ENCODE measurements around the gene PIK3R1.

Gene PIK3R1

GRCh38 chr5:68224509-68225187 is 9.1 kb downstream of the PIK3R1 start:
- Histone ChIP-seq H3K27me3 (ENCODE audit: insufficient read depth, low read length, poor library complexity) (no peaks in the 10 kb centered on the region), H3K56ac (ENCODE audit: low read length) (no peak overlapping the region), H3K4ac (ENCODE audit: low read depth, low read length) (no peak overlapping the region), H3K9ac (ENCODE audit: low read length) (no peak overlapping the region), H3K27ac (ENCODE audit: low read depth, low read length) (no peak overlapping the region), H4K8ac (ENCODE audit: low read depth, low read length) (no peak overlapping the region), H3K4me2 (ENCODE audit: low read length) (no peak overlapping the region), H4K5ac (ENCODE audit: low read length) (no peak overlapping the region), H3K4me3 (ENCODE audit: low read length) (no peak overlapping the region), H2AK5ac (ENCODE audit: low read length) (no peak overlapping the region), H2BK5ac (ENCODE audit: low read length) (no peak overlapping the region), H2BK15ac (replicated peaks; ENCODE audit: low read depth) (no peak overlapping the region), H3K23ac (ENCODE audit: low read length) (no peak overlapping the region), H3K79me1 (ENCODE audit: low read length) (peaks cover 30% of the 10 kb centered on the region), H3K4me1 (ENCODE audit: control insufficient read depth, low read depth, low read length) (peaks cover 3% of the 10 kb centered on the region), H3K18ac (ENCODE audit: low read length) (no peak overlapping the region), H3K79me2 (ENCODE audit: control insufficient read depth, insufficient read depth, low read length) (peaks cover 21% of the 10 kb centered on the region), H2BK120ac (ENCODE audit: low read depth, low read length) (no peak overlapping the region), H3K36me3 (ENCODE audit: control insufficient read depth, insufficient read depth, low read length) (no peaks in the 10 kb centered on the region)
- no CpG with 5 or more reads among the region's 4 CpGs for WGBS (ENCODE audit: extremely low coverage, insufficient coverage, low lambda C conversion rate)
- DNase-seq: no peak

- Histone ChIP-seq H3K9ac (ENCODE audit: low read length) (no peak overlapping the region), H3K4me1 (ENCODE audit: control insufficient read depth, low read depth, low read length) (peaks cover 3% of the 10 kb centered on the region), H3K23ac (ENCODE audit: low read length) (no peak overlapping the region), H3K79me1 (ENCODE audit: low read length) (peaks cover 34% of the 10 kb centered on the region), H3K18ac (ENCODE audit: low read length) (no peak overlapping the region), H3K27me3 (ENCODE audit: insufficient read depth, low read length, poor library complexity) (no peaks in the 10 kb centered on the region), H2AK5ac (ENCODE audit: low read length) (no peak overlapping the region), H3K79me2 (ENCODE audit: control insufficient read depth, insufficient read depth, low read length) (peaks cover 19% of the 10 kb centered on the region), H2BK120ac (ENCODE audit: low read depth, low read length) (no peak overlapping the region), H3K27ac (ENCODE audit: low read depth, low read length) (no peak overlapping the region), H2BK15ac (replicated peaks; ENCODE audit: low read depth) (no peak overlapping the region), H3K4me2 (ENCODE audit: low read length) (no peak overlapping the region), H3K4me3 (ENCODE audit: low read length) (no peak overlapping the region), H3K4ac (ENCODE audit: low read depth, low read length) (no peak overlapping the region), H4K5ac (ENCODE audit: low read length) (no peak overlapping the region), H3K56ac (ENCODE audit: low read length) (no peak overlapping the region), H4K8ac (ENCODE audit: low read depth, low read length) (no peak overlapping the region), H3K36me3 (ENCODE audit: control insufficient read depth, insufficient read depth, low read length) (no peaks in the 10 kb centered on the region), H2BK5ac (ENCODE audit: low read length) (no peak overlapping the region)
- no CpG with 5 or more reads among the region's 12 CpGs for WGBS (ENCODE audit: extremely low coverage, insufficient coverage, low lambda C conversion rate)
- DNase-seq: no peak
Observed at GRCh38 chr5:68225188-68225910, 9.8 kb downstream of the PIK3R1 start.

GRCh38 chr5:68225911-68226545 is 10.5 kb downstream of the PIK3R1 start:
- Histone ChIP-seq H3K27me3 (ENCODE audit: insufficient read depth, low read length, poor library complexity) (no peaks in the 10 kb centered on the region), H3K4me3 (ENCODE audit: low read length) (no peak overlapping the region), H3K4me1 (ENCODE audit: control insufficient read depth, low read depth, low read length) (peaks cover 3% of the 10 kb centered on the region), H3K4ac (ENCODE audit: low read depth, low read length) (no peak overlapping the region), H3K4me2 (ENCODE audit: low read length) (no peak overlapping the region), H3K18ac (ENCODE audit: low read length) (no peak overlapping the region), H4K5ac (ENCODE audit: low read length) (no peak overlapping the region), H3K27ac (ENCODE audit: low read depth, low read length) (no peak overlapping the region), H2BK120ac (ENCODE audit: low read depth, low read length) (no peak overlapping the region), H3K79me2 (ENCODE audit: control insufficient read depth, insufficient read depth, low read length) (peaks cover 17% of the 10 kb centered on the region), H3K23ac (ENCODE audit: low read length) (no peak overlapping the region), H2BK15ac (replicated peaks; ENCODE audit: low read depth) (no peak overlapping the region), H3K36me3 (ENCODE audit: control insufficient read depth, insufficient read depth, low read length) (no peaks in the 10 kb centered on the region), H3K9ac (ENCODE audit: low read length) (no peak overlapping the region), H4K8ac (ENCODE audit: low read depth, low read length) (no peak overlapping the region), H3K79me1 (ENCODE audit: low read length) (peaks cover 35% of the 10 kb centered on the region), H2BK5ac (ENCODE audit: low read length) (no peak overlapping the region), H3K56ac (ENCODE audit: low read length) (no peak overlapping the region), H2AK5ac (ENCODE audit: low read length) (no peak overlapping the region)
- whole genome bisulfite sequencing (ENCODE audit: extremely low coverage, insufficient coverage, low lambda C conversion rate): no CpG with 5 or more reads among the region's 15 CpGs
- DNase-seq: no peak

DNA sequence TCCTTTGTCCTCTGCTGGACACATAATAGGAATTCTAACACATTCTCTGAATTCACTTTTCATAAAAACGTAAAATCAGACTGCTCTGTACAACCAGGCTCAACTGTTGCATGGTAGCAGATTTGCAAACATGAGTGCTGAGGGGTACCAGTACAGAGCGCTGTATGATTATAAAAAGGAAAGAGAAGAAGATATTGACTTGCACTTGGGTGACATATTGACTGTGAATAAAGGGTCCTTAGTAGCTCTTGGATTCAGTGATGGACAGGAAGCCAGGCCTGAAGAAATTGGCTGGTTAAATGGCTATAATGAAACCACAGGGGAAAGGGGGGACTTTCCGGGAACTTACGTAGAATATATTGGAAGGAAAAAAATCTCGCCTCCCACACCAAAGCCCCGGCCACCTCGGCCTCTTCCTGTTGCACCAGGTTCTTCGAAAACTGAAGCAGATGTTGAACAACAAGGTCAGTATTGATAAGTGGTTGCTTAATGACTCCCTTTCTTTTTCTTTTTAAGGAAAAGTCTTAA is 11.1 kb downstream of the PIK3R1 start:
- H3K27ac ChIP-seq (ENCODE audit: low read depth, low read length): no peak overlapping the region
- H3K18ac ChIP-seq (ENCODE audit: low read length): no peak overlapping the region
- H2BK120ac ChIP-seq (ENCODE audit: low read depth, low read length): no peak overlapping the region
- DNase-seq: no peak
- H3K79me2 ChIP-seq (ENCODE audit: control insufficient read depth, insufficient read depth, low read length): peaks cover 17% of the 10 kb centered on the region
- no peak overlapping the region for H3K4me3 ChIP-seq (ENCODE audit: low read length)
- H3K4ac ChIP-seq (ENCODE audit: low read depth, low read length): no peak overlapping the region
- H2BK15ac ChIP-seq (replicated peaks; ENCODE audit: low read depth): no peak overlapping the region
- H3K23ac ChIP-seq (ENCODE audit: low read length): no peak overlapping the region
- no peak overlapping the region for H4K5ac ChIP-seq (ENCODE audit: low read length)
- no peak overlapping the region for H3K4me2 ChIP-seq (ENCODE audit: low read length)
- H2AK5ac ChIP-seq (ENCODE audit: low read length): no peak overlapping the region
- H3K27me3 ChIP-seq (ENCODE audit: insufficient read depth, low read length, poor library complexity): no peaks in the 10 kb centered on the region
- peaks cover 3% of the 10 kb centered on the region for H3K4me1 ChIP-seq (ENCODE audit: control insufficient read depth, low read depth, low read length)
- H2BK5ac ChIP-seq (ENCODE audit: low read length): no peak overlapping the region
- H4K8ac ChIP-seq (ENCODE audit: low read depth, low read length): no peak overlapping the region
- H3K9ac ChIP-seq (ENCODE audit: low read length): no peak overlapping the region
- peaks cover 35% of the 10 kb centered on the region for H3K79me1 ChIP-seq (ENCODE audit: low read length)
- no peak overlapping the region for H3K56ac ChIP-seq (ENCODE audit: low read length)
- no CpG with 5 or more reads among the region's 8 CpGs for WGBS (ENCODE audit: extremely low coverage, insufficient coverage, low lambda C conversion rate)
- no peaks in the 10 kb centered on the region for H3K36me3 ChIP-seq (ENCODE audit: control insufficient read depth, insufficient read depth, low read length)

DNA sequence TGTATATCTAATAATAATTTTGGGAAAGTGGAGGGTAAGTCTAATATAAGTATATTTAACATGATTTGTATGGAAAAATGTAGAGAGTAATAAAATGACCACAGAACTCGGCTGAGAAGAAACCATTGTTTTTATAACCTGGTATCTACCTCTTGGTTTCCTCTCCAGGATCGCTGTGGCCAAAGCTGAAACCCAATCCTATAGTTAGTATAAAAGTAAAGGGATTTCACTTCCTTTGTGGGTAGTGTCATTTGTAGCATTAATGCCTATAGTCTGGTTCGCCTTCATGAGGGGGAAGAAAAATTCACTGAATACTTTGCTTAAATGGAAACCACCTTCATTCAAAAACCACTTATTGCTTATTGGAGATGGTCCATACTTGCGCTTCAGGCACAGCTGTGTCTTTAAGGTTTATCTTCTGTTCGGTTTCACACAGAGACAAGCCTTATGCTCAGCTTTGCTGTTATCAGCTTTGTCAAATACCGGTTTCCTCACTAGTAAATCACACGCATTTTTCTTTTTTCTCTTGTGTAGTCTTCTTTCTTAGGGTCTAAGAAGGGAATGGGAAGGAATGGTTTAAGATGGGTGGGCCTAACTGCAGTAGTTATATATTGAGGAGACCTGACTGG is 12.1 kb downstream of the PIK3R1 start:
- peaks cover 3% of the 10 kb centered on the region for H3K4me1 ChIP-seq (ENCODE audit: control insufficient read depth, low read depth, low read length)
- H3K4me3 ChIP-seq (ENCODE audit: low read length): no peak overlapping the region
- no peak for DNase-seq
- no peak overlapping the region for H3K4ac ChIP-seq (ENCODE audit: low read depth, low read length)
- H2BK120ac ChIP-seq (ENCODE audit: low read depth, low read length): no peak overlapping the region
- WGBS (ENCODE audit: extremely low coverage, insufficient coverage, low lambda C conversion rate): no CpG with 5 or more reads among the region's 7 CpGs
- H3K18ac ChIP-seq (ENCODE audit: low read length): no peak overlapping the region
- peaks cover 13% of the 10 kb centered on the region for H3K79me2 ChIP-seq (ENCODE audit: control insufficient read depth, insufficient read depth, low read length)
- H3K27me3 ChIP-seq (ENCODE audit: insufficient read depth, low read length, poor library complexity): no peaks in the 10 kb centered on the region
- no peak overlapping the region for H3K9ac ChIP-seq (ENCODE audit: low read length)
- no peaks in the 10 kb centered on the region for H3K36me3 ChIP-seq (ENCODE audit: control insufficient read depth, insufficient read depth, low read length)
- H3K79me1 ChIP-seq (ENCODE audit: low read length): peaks cover 34% of the 10 kb centered on the region
- H2BK15ac ChIP-seq (replicated peaks; ENCODE audit: low read depth): no peak overlapping the region
- H3K4me2 ChIP-seq (ENCODE audit: low read length): no peak overlapping the region
- H2AK5ac ChIP-seq (ENCODE audit: low read length): no peak overlapping the region
- no peak overlapping the region for H4K5ac ChIP-seq (ENCODE audit: low read length)
- H3K27ac ChIP-seq (ENCODE audit: low read depth, low read length): no peak overlapping the region
- H2BK5ac ChIP-seq (ENCODE audit: low read length): no peak overlapping the region
- H4K8ac ChIP-seq (ENCODE audit: low read depth, low read length): no peak overlapping the region
- H3K56ac ChIP-seq (ENCODE audit: low read length): no peak overlapping the region
- no peak overlapping the region for H3K23ac ChIP-seq (ENCODE audit: low read length)
